ENCODE data around the gene EIF2B5.

The EIF2B5 gene

GRCh38 chr3:184173374-184173722 is 38.2 kb downstream of the EIF2B5 start:
- no peak for FAIRE-seq
- no peak for DNase-seq (ENCODE audit: low spot score)

DNA sequence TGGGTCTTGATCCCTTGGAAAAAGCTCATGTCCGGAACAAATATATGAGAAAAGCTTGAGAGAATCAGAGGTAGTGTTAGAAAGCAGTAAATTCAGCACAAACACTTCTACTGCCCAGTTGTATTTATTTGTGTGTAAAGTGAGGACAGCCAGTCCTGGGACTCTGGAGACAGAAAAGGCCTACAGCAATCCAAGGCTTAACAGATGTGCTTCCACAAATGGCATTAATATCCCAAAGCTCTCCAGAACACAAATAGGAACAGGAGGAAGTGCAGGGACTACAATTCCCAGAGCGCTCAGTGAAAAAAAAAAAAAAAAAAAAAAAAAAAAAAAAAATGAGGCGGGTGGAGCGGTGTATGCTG is 39.1 kb downstream of the EIF2B5 start:
- no peak for DNase-seq (ENCODE audit: low spot score)
- FAIRE-seq, result no peak

- peak; percentile 97 for DNase-seq (ENCODE audit: low spot score)
Observed at GRCh38 chr3:184174646-184175492, 39.7 kb downstream of the EIF2B5 start, which contains the start of gene AP2M1. TSS of gene AP2M1 (plus strand) at chr3:184174855. CDS start at chr3:184176994, 2,139 bp downstream.

DNA sequence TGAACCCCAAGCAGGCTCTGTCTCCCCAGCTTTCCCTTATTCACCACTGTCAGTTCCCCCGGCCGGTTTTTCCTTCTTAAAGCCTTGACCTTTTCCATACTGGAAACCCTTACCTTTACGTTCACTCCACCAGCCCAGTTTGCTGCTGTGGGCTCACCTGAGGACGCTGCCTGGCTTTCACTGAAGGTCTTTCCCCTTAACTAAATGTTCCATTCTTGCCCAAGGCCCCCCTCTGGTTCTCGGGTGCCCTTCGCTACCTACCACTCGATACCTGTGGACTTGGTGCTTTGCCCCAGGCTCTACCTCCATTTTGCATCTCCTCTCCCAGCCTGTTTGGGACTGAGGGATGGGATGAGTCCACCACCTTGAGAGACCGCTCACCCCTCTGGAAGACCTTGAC is 40.3 kb downstream of the EIF2B5 start:
- no peak for DNase-seq (ENCODE audit: low spot score)
- no peak for FAIRE-seq

More at GRCh38 chr3:184174646-184175492, 39.7 kb downstream of the EIF2B5 start, which contains the start of gene AP2M1:
- no peak for FAIRE-seq

DNA sequence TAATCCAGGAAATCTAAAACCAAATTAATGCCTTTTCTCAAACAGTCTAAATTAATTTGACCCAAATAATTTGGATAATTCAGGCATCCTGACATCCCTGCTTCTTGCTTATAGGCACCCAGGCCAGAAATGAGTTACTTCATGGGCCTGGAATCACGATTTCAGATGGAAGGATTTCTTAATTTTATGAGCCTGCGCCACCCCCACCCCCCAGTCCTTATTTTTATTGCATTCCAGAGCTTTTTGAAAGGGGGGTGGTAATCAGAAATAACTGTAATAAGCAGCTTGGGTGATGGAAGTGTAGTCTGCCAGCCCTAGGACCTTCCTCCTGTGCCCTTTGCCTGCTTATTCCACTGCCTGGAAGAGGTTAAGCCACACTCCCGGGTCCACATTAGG is 40.8 kb downstream of the EIF2B5 start:
- DNase-seq (ENCODE audit: low spot score), result no peak
- no peak for FAIRE-seq

GRCh38 chr3:184176377-184177330 is 41.5 kb downstream of the EIF2B5 start:
- FAIRE-seq (no peak), DNase-seq (ENCODE audit: low spot score) (peak; percentile 89)

- FAIRE-seq, result no peak
- DNase-seq (ENCODE audit: low spot score), result no peak
Observed at GRCh38 chr3:184177331-184177731, 42.2 kb downstream of the EIF2B5 start.

DNA sequence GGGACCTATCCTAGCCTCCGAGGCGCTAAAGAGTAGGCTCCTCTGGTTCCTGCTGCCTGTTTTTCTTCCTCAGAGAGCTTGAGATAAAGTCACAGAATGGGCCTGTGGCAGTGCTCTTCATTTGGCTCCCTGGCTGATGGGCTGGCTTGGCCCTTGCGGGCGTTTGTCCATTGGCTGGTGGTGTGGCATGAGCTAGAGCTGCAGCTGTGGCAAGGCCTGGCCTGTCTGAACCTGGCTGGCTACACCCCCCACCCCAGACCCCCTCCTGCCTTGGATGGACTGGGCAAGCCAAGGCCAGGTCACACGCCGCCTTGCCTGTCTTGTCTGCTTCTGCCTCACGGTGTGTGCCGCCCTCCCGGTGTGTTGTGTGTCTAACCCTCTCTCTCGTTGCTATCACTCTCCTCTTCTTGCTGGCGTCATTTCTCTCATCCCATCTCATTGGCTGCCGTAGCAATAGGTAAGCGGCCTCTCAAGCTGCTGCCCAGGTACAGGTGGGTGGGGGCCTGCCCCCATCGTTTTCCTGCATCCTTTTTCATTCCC is 42.7 kb downstream of the EIF2B5 start:
- DNase-seq (ENCODE audit: low spot score), result no peak
- FAIRE-seq, result no peak

GRCh38 chr3:184178521-184179138 is 43.5 kb downstream of the EIF2B5 start:
- no peak for DNase-seq (ENCODE audit: low spot score)
- no peak for FAIRE-seq

DNA sequence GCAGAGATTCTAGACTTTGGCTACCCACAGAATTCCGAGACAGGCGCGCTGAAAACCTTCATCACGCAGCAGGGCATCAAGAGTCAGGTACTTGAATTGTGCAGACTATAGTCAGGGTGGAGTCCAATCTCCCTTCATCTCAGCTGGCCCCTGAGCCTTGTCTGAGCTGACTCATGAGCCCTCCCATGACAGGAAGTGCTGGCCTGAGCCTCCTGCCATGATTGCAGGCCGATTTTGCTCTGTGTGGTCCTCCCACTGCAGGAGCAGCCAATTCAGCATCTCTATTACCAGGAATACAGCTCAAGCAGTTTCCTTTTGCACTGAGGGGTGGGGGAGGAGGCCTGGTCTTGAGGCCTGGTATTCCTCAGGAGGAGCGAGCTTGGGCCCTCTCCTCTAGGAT is 45.0 kb downstream of the EIF2B5 start:
- FAIRE-seq (no peak), DNase-seq (ENCODE audit: low spot score) (no peak)

- no peak for FAIRE-seq
- no peak for DNase-seq (ENCODE audit: low spot score)
Observed at GRCh38 chr3:184181596-184181995, 46.4 kb downstream of the EIF2B5 start.

GRCh38 chr3:184183679-184184078 is 48.5 kb downstream of the EIF2B5 start:
- DNase-seq (ENCODE audit: low spot score) (no peak), FAIRE-seq (no peak)

GRCh38 chr3:184184546-184185230 is 49.5 kb downstream of the EIF2B5 start:
- no peak for FAIRE-seq
- no peak for DNase-seq (ENCODE audit: low spot score)

- FAIRE-seq, result peak; percentile 59
- DNase-seq (ENCODE audit: low spot score), result peak; percentile 99
Observed at GRCh38 chr3:184185461-184186183, 50.5 kb downstream of the EIF2B5 start.

- DNase-seq (ENCODE audit: low spot score) (no peak), FAIRE-seq (no peak)
Observed at GRCh38 chr3:184186184-184186901, 51.2 kb downstream of the EIF2B5 start, which contains the start of gene ABCF3. TSS of gene ABCF3 (plus strand) at chr3:184186199. CDS start at chr3:184186208, 9 bp downstream.

DNA sequence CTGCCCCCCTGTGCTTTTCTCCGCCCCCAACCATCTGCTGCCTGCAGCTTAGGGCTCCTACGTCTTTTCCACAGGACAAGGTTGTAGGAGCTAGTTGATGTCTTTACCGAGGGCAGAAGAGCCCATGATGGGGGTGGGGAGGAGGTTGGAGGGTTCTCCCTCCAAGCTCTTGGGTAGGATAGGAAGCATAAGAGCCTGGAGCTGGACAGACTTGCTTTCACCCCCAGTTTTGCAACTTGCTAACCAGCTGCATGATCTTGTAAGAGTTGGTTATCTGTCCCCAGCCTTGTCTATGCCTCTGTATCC is 51.7 kb downstream of the EIF2B5 start:
- DNase-seq (ENCODE audit: low spot score) (no peak), FAIRE-seq (no peak)

DNA sequence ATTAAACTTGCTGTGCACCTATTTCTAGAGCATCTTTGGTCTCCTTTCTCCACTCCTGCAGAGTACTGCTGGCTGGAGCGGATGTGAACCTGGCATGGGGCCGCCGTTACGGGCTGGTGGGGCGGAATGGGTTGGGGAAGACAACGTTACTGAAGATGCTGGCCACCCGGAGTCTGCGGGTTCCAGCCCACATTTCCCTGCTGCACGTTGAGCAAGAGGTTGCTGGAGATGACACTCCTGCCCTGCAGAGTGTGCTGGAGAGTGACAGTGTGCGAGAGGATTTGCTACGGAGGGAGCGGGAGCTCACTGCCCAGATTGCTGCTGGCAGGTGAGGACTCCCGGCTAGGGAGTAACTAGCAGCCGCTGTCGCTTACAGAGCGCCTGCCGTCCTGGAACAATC is 52.9 kb downstream of the EIF2B5 start:
- DNase-seq (ENCODE audit: low spot score) (no peak), FAIRE-seq (no peak)

DNA sequence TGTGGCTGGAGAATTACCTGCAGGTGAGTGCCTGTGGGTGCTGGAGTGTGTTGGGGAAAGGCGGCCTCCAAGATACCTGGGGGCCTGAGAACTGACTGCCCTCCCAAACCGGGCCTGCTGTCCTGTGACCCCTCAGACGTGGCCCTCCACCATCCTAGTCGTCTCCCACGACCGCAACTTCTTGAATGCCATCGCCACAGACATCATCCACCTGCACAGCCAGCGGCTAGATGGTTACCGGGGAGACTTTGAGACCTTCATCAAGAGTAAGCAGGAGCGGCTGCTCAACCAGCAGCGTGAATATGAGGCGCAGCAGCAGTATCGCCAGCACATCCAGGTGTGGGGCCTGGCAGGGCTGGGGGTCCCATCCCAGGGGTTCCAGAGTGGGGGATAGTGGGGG is 54.3 kb downstream of the EIF2B5 start:
- DNase-seq (ENCODE audit: low spot score) (no peak), FAIRE-seq (no peak)

DNA sequence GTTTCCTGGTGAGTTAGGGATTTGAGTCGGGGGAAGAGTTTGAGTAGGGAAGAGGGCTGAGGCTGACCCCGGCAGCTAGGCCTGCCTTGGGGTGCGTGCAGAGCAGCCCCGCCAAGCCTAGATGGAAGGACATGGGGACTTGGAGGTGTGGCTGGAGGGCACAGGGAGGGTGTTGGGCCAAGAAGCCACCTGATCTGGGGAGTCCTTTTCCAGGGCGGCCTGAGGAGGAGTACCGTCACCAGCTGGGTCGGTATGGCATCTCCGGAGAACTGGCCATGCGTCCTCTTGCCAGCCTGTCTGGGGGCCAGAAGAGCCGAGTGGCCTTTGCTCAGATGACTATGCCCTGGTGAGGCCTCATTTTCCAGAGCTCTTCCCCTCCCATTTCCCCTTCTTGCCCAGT is 57.7 kb downstream of the EIF2B5 start:
- FAIRE-seq (no peak), DNase-seq (ENCODE audit: low spot score) (no peak)

Measured in urothelium cell line (cell line).